GM12801 (cell line): ENCODE results near the gene MLIP.

ENCODE experiments used
- TF ChIP-seq, protein P1 (sequence below): IDR thresholded peaks from one replicate; pipeline ENCODE4 v1.5.1; 2011; ENCODE audit warnings: control low read depth; ENCODE audit not compliant: insufficient read length; ENCODE audit errors: extremely low read depth

The MLIP gene

DNA sequence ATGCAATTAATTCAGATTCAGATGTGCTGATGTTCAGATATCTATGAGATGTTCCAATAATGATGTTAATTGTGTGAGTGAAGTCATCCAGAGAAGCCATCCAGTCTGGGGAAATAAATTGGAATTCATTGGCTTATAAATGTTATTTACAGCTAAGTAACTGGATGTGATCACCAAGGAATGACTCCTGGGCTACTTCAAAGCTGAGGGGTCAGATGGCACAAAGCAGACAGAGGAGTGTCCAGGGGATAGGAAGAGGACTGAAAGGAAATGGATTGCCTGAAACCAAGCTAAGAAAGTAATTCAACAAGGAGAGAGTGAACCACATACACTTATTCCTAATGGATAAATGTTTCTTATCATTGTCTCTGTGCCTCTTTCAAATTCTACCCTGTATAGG lies 4.5 kb upstream of the MLIP start:
- TF ChIP-seq, protein P1, sequence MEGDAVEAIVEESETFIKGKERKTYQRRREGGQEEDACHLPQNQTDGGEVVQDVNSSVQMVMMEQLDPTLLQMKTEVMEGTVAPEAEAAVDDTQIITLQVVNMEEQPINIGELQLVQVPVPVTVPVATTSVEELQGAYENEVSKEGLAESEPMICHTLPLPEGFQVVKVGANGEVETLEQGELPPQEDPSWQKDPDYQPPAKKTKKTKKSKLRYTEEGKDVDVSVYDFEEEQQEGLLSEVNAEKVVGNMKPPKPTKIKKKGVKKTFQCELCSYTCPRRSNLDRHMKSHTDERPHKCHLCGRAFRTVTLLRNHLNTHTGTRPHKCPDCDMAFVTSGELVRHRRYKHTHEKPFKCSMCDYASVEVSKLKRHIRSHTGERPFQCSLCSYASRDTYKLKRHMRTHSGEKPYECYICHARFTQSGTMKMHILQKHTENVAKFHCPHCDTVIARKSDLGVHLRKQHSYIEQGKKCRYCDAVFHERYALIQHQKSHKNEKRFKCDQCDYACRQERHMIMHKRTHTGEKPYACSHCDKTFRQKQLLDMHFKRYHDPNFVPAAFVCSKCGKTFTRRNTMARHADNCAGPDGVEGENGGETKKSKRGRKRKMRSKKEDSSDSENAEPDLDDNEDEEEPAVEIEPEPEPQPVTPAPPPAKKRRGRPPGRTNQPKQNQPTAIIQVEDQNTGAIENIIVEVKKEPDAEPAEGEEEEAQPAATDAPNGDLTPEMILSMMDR = no peak

- TF ChIP-seq, protein P1 = no peak
Measured at GRCh38 chr6:54107470-54108090, 3.7 kb upstream of the MLIP start.

DNA sequence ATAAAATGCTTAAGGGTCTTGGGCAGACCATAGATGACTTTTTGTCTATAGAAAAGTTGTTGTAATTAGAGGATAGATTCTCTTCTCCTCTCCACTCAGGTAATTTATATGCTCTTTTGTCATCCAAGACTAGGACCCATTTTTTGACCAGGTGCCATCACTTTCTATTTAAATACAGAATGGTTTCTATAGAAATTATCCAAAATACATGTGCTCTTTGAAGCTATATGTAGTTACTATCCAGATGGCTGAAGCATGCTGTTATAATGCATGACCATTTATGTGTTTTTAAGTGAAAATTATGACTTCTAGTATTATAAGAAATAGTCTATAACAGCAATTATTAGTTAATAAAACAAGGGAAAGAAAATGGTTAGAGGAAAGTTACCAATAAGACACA lies 3.0 kb upstream of the MLIP start:
- TF ChIP-seq, protein P1 = no peak

DNA sequence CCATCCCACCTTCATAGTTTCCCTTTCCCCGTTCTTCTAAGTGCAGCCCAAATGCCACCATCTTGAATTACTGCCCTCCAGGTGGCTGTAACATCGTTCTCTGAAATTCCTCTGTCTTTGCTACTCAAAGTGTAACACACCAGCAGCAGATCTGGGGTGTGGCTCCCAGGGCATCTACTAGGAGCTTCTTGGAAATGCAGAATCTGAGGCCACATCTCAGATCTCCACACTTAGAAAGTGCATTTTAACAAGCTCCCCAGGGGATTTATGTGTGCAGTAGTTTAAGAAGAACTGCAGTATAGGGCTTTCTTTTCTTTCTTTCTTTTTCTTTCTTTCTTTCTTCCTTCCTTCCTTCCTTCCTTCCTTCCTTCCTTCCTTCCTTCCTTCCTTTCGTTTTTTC lies 1.7 kb upstream of the MLIP start:
- TF ChIP-seq, protein P1 = no peak

DNA sequence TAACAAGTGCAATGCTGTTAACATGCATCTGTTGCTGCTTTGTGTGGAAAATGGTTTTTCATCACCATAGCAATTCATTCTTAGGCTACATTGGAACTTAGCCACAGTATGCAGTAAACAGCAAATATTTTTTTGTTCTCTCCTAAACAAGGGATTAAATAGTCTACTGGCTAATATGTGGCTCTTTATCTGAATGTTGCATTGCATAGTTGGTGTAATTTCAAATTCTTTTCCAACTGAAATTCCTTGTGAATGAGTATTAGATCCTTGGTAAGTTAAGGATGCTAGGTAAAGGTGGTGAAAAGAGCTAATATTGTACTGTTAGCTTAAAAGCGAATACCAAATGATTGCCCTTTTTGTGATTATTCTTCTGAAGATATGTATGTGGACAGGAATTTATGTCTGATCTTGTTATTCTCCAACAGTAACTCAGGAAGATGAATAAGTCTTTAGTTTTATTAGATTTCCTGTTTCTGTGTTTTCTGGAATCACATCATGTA lies 958 bp downstream of the MLIP start:
- TF ChIP-seq, protein P1 = no peak

GRCh38 chr6:54114991-54115390 lies 3.7 kb downstream of the MLIP start:
- TF ChIP-seq, protein P1 = no peak

GRCh38 chr6:54115966-54116365 lies 4.7 kb downstream of the MLIP start:
- TF ChIP-seq, protein P1 = no peak
